Vagina (tissue), 2 donors: ENCODE measurements around the gene CHIC2.

Experiments used
- CTCF ChIP-seq, 3 experiments: fragments of 450-650 bp in 2 of 3; fragments of 200-600 bp in 1 of 3; sonication (generic) in 1 of 3; IDR thresholded peaks; one replicate each; pipeline ENCODE4 v1.5.1; 2017 to 2019; ENCODE audit warnings: antibody characterized with exemption in 3 of 3, mild to moderate bottlenecking in 2 of 3, moderate library complexity in 2 of 3
- POLR2A ChIP-seq, 2 donors: fragments of 450-650 bp; IDR thresholded peaks; one replicate each; pipeline ENCODE4 v1.6.1; 2017; ENCODE audit warnings: antibody characterized with exemption in 2 of 2, mild to moderate bottlenecking in 2 of 2, moderate library complexity in 2 of 2
- POLR2AphosphoS5 ChIP-seq, 2 donors: sonication (generic); formaldehyde crosslinking; IDR thresholded peaks; one replicate each; pipeline ENCODE4 v1.9.0; 2017; ENCODE audit warnings: antibody characterized with exemption in 2 of 2, mild to moderate bottlenecking in 2 of 2, low read depth in 1 of 2; ENCODE audit not compliant: insufficient read depth in 1 of 2

- TF ChIP-seq CTCF (IDR thresholded peaks at IDR 0.05): no peak
- TF ChIP-seq POLR2A (IDR thresholded peaks at IDR 0.05): peak in 1 of 2 donors; percentile 90
- TF ChIP-seq POLR2AphosphoS5 (IDR thresholded peaks at IDR 0.05; ENCODE audit: insufficient read depth in 1 of 2, low read depth in 1 of 2): peak; percentile 45 to 93
Measured at GRCh38 chr4:54064317-54065111, at the start of gene CHIC2.
